SK-N-SH treated with all-trans-retinoic acid at 6 μM for 48 hours (cell line): Measurements from ENCODE around the gene S100A3.

Experiments used
- ATAC-seq: fragments of 200-7000 bp; cut with Tn5 transposase; 3 replicates; pipeline ENCODE4 v1.9.1; 2020; ENCODE audit warnings: mild to moderate bottlenecking, moderate library complexity
- ARNTL ChIP-seq: fragments of 450-650 bp; formaldehyde crosslinking; IDR thresholded peaks from 2 replicates; pipeline ENCODE4 v1.5.0; 2020; ENCODE audit warnings: low read depth, mild to moderate bottlenecking, moderate library complexity, borderline replicate concordance
- BACH2 ChIP-seq: fragments of 250-450 bp; sonication (Bioruptor Pico); IDR thresholded peaks from 2 replicates; pipeline ENCODE4 v1.9.0; 2021; ENCODE audit warnings: mild to moderate bottlenecking, borderline replicate concordance
- CREB5 ChIP-seq: fragments of 250-450 bp; sonication (Bioruptor Pico); IDR thresholded peaks from 2 replicates; pipeline ENCODE4 v1.5.1; 2020; ENCODE audit warnings: low read depth, mild to moderate bottlenecking, moderate library complexity
- CSDC2 ChIP-seq: fragments of 250-450 bp; sonication (Bioruptor Pico); IDR thresholded peaks from 2 replicates; pipeline ENCODE4 v1.5.0; 2020; ENCODE audit warnings: mild to moderate bottlenecking, moderate library complexity
- GLIS3 ChIP-seq: fragments of 250-450 bp; sonication (Bioruptor Pico); IDR thresholded peaks from 2 replicates; pipeline ENCODE4 v1.5.0; 2020; ENCODE audit warnings: mild to moderate bottlenecking, moderate library complexity
- ISL1 ChIP-seq: fragments of 250-450 bp; sonication (Bioruptor Pico); IDR thresholded peaks from 2 replicates; pipeline ENCODE4 v2.1.2; 2022; ENCODE audit warnings: mild to moderate bottlenecking, moderate library complexity
- OSR1 ChIP-seq: fragments of 250-450 bp; sonication (Bioruptor Pico); IDR thresholded peaks from 2 replicates; pipeline ENCODE4 v1.8.0; 2022; ENCODE audit warnings: moderate library complexity, mild to moderate bottlenecking, inconsistent platforms
- POU6F1 ChIP-seq: fragments of 250-450 bp; sonication (Bioruptor Pico); IDR thresholded peaks from 2 replicates; pipeline ENCODE4 v1.8.0; 2021; ENCODE audit warnings: low read depth, mild to moderate bottlenecking, moderate library complexity, borderline replicate concordance
- PPARA ChIP-seq: fragments of 250-450 bp; sonication (Bioruptor Pico); IDR thresholded peaks from 2 replicates; pipeline ENCODE4 v1.5.0; 2020; ENCODE audit warnings: mild to moderate bottlenecking, borderline replicate concordance
- RARB ChIP-seq: fragments of 250-450 bp; sonication (Bioruptor Pico); IDR thresholded peaks from 2 replicates; pipeline ENCODE4 v1.8.0; 2021; ENCODE audit warnings: mild to moderate bottlenecking, moderate library complexity
- TCF4 ChIP-seq: fragments of 250-450 bp; sonication (Bioruptor Pico); IDR thresholded peaks from 2 replicates; pipeline ENCODE4 v1.8.0; 2021; ENCODE audit warnings: mild to moderate bottlenecking, moderate library complexity, borderline replicate concordance
- TOX ChIP-seq: fragments of 250-450 bp; sonication (Bioruptor Pico); IDR thresholded peaks from 2 replicates; pipeline ENCODE4 v1.8.0; 2021; ENCODE audit warnings: mild to moderate bottlenecking, moderate library complexity, borderline replicate concordance
- TSHZ2 ChIP-seq: fragments of 250-450 bp; sonication (Bioruptor Pico); IDR thresholded peaks from 2 replicates; pipeline ENCODE4 v1.5.0; 2020; ENCODE audit warnings: mild to moderate bottlenecking, moderate library complexity
- ZC3H10 ChIP-seq: fragments of 250-450 bp; sonication (Bioruptor Pico); IDR thresholded peaks from 2 replicates; pipeline ENCODE4 v1.5.1; 2021; ENCODE audit warnings: mild to moderate bottlenecking, moderate library complexity
- ZFP3 ChIP-seq: fragments of 250-450 bp; sonication (Bioruptor Pico); IDR thresholded peaks from 2 replicates; pipeline ENCODE4 v1.5.0; 2020; ENCODE audit warnings: mild to moderate bottlenecking, moderate library complexity
- ZFP30 ChIP-seq: fragments of 450-650 bp; formaldehyde crosslinking; IDR thresholded peaks from 2 replicates; pipeline ENCODE4 v1.5.0; 2022; ENCODE audit warnings: mild to moderate bottlenecking, moderate library complexity
- ZNF565 ChIP-seq: fragments of 450-650 bp; formaldehyde crosslinking; conservative IDR thresholded peaks from 2 replicates; pipeline ENCODE4 v1.5.0; 2020; ENCODE audit warnings: low read depth, mild to moderate bottlenecking, moderate library complexity
- ZNF8 ChIP-seq: fragments of 450-650 bp; formaldehyde crosslinking; IDR thresholded peaks from 2 replicates; pipeline ENCODE4 v1.5.0; 2020; ENCODE audit warnings: mild to moderate bottlenecking, moderate library complexity
- TF ChIP-seq, protein P1 (sequence below): fragments of 250-450 bp; sonication (Bioruptor Pico); IDR thresholded peaks from 2 replicates; pipeline ENCODE4 v1.5.1; 2021; ENCODE audit warnings: mild to moderate bottlenecking, moderate library complexity

The S100A3 gene

GRCh38 chr1:153506831-153507413, 42.1 kb downstream of the S100A3 start (continued):
- TF ChIP-seq POU6F1 (no peak), BACH2 (no peak), ARNTL (CRISPR knock-in tag) (no peak)

DNA sequence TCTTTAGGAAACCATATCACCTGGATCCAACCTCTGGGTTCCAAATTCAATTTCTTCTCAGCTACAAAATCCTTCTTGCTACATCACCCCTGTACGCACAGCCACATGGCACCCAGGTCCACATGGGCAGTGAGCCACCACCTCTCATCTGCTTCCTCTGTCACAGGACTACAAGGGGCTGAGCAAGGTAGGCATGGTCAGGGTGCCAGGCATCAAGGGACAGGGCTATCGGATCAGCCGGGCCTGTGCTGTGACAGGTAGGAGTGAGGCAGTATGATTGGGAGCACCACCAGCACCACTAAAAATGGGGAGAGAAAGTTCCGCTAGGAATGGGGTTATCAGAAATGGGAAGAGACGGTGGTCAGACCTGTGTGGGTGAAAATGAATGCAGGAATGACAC, 42.7 kb downstream of the S100A3 start:
- TF ChIP-seq BACH2 (no peak), ARNTL (CRISPR knock-in tag) (no peak), OSR1 (no peak), ISL1 (CRISPR knock-in tag) (no peak), ZNF8 (CRISPR knock-in tag) (no peak)
- TF ChIP-seq, protein P1, sequence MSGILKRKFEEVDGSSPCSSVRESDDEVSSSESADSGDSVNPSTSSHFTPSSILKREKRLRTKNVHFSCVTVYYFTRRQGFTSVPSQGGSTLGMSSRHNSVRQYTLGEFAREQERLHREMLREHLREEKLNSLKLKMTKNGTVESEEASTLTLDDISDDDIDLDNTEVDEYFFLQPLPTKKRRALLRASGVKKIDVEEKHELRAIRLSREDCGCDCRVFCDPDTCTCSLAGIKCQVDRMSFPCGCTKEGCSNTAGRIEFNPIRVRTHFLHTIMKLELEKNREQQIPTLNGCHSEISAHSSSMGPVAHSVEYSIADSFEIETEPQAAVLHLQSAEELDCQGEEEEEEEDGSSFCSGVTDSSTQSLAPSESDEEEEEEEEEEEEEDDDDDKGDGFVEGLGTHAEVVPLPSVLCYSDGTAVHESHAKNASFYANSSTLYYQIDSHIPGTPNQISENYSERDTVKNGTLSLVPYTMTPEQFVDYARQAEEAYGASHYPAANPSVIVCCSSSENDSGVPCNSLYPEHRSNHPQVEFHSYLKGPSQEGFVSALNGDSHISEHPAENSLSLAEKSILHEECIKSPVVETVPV (CRISPR knock-in tag) = no peak
- ATAC-seq = no peak

DNA sequence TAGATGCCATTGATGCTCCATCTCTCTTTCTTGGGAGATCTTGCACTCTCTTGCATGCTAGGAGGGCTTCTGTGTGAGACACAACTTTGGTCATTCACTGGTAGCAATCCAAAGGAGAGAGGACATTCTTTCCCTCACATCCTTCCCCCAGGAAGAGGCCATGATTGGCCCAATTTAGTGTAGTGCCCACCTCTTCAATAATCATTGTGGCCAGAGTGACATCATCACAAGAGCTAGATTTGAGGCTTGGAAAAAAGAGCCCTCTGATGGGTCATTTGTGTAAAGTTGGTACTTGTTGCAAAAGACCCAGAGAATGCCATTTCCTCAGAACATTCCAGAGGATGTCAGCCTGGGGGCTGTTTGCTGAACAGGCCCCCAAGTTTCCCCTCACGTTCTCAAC, 43.5 kb downstream of the S100A3 start:
- no peak for ATAC-seq
- TF ChIP-seq ZFP3 (CRISPR knock-in tag) = no peak
- no peak for TF ChIP-seq TCF4 (CRISPR knock-in tag)
- no peak for TF ChIP-seq ISL1 (CRISPR knock-in tag)
- TF ChIP-seq BACH2 = no peak
- TF ChIP-seq CSDC2 (CRISPR knock-in tag) = no peak
- TF ChIP-seq PPARA (CRISPR knock-in tag) = no peak
- TF ChIP-seq TOX (CRISPR knock-in tag) = no peak
- no peak for TF ChIP-seq TSHZ2 (CRISPR knock-in tag)
- no peak for TF ChIP-seq GLIS3 (CRISPR knock-in tag)
- TF ChIP-seq, protein P1 (CRISPR knock-in tag) = no peak
- TF ChIP-seq ZNF565 (CRISPR knock-in tag) = no peak
- TF ChIP-seq OSR1 = no peak
- TF ChIP-seq ARNTL (CRISPR knock-in tag) = no peak
- TF ChIP-seq ZC3H10 (CRISPR knock-in tag) = no peak
- no peak for TF ChIP-seq ZNF8 (CRISPR knock-in tag)
- no peak for TF ChIP-seq ZFP30 (CRISPR knock-in tag)
- no peak for TF ChIP-seq RARB (CRISPR knock-in tag)
- TF ChIP-seq, all 23 proteins: peak for 0

DNA sequence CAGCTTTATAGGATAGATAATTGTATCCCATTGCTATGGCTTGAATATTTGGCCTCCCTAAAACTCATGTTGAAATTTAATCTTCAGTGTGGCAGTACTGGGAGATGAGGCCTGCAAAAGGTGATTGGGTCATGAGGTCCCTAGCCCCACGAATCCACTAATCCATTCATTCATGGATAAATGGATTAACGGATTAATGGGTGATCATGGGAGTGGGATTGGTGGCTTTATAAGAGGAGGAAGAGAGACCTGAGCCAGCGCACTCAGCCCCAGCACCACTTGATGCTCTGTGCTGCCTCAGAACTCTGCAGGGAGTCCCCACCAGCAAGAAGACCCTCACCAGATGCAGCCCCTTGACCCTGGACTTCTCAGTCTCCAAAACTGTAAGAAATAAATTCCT, 45.3 kb downstream of the S100A3 start:
- ATAC-seq = no peak
- TF ChIP-seq ZFP3 (CRISPR knock-in tag) (no peak), CREB5 (CRISPR knock-in tag) (no peak), ZNF565 (CRISPR knock-in tag) (no peak), POU6F1 (no peak), RARB (CRISPR knock-in tag) (no peak), CSDC2 (CRISPR knock-in tag) (no peak), BACH2 (no peak), PPARA (CRISPR knock-in tag) (no peak), ARNTL (CRISPR knock-in tag) (no peak)
- TF ChIP-seq, all 23 proteins: peak for 0
